Brain microvascular endothelial cell (primary cell): ENCODE data around the gene TMBIM1.

Source experiments
- DNase-seq: peaks from one replicate; pipeline ENCODE4 v3.0.0-alpha.2; 2020
- H3K27ac ChIP-seq: fragments of 250-450 bp; sonication (Bioruptor Pico); 2 replicates; pipeline ENCODE4 v1.5.1; 2020; ENCODE audit warnings: mild to moderate bottlenecking, moderate library complexity
- H3K27me3 ChIP-seq: fragments of 250-450 bp; sonication (Bioruptor Pico); replicated peaks from 2 replicates; pipeline ENCODE4 v1.5.1; 2020; ENCODE audit warnings: mild to moderate bottlenecking
- H3K36me3 ChIP-seq: fragments of 250-450 bp; sonication (Bioruptor Pico); replicated peaks from 2 replicates; pipeline ENCODE4 v1.5.1; 2020; ENCODE audit warnings: mild to moderate bottlenecking
- H3K4me3 ChIP-seq: 2 replicates; pipeline ENCODE4 v1.5.1; 2011; ENCODE audit warnings: low read depth, mild to moderate bottlenecking, control low read depth, low read length, moderate library complexity
- CTCF ChIP-seq: IDR thresholded peaks from 2 replicates; pipeline ENCODE4 v1.5.1; 2011; ENCODE audit warnings: low read depth, mild to moderate bottlenecking, moderate library complexity, low read length, control low read depth, inconsistent platforms; ENCODE audit errors: missing control alignments
- in situ Hi-C: cut with HindIII; loops from 2 replicates; pipeline ENCODE4 v1.10.0; 2017; ENCODE audit warnings: low sequenced_read_pairs, low pct_ligation_motif_present

TMBIM1 gene

GRCh38 chr2:218236829-218237228, 55.5 kb downstream of the TMBIM1 start:
- in situ Hi-C loops: no loop called here
- no peak overlapping the region for H3K27ac ChIP-seq

DNA sequence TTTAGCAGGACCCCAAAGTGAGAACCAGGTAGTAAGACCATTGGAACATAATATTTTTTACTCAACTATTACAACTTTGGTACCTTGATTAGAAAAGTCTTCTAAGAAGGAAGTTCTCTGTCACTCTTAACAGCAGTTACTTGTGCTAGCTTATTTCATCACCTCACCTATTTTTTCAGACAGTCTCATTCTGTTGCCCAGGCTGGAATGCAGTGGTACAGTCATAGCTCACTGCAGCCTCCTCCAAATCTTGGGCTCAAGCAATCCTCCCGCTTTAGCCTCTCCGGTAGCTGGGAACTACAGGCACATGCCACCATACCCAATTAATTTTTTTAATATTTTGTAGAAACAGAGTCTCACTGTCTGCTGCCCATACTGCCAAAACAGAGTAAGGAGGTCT, 57.3 kb downstream of the TMBIM1 start:
- H3K4me3 ChIP-seq: no peak overlapping the region
- peaks cover 91% of the 10 kb centered on the region for H3K36me3 ChIP-seq
- DNase-seq: no peak
- no peaks in the 10 kb centered on the region for H3K27me3 ChIP-seq
- no peak overlapping the region for H3K27ac ChIP-seq
- no peak for TF ChIP-seq CTCF
- in situ Hi-C loops: no loop called here

More at GRCh38 chr2:218236829-218237228, 55.5 kb downstream of the TMBIM1 start:
- Histone ChIP-seq H3K27me3 (no peaks in the 10 kb centered on the region), H3K36me3 (peaks cover 93% of the 10 kb centered on the region), H3K4me3 (no peak overlapping the region)
- TF ChIP-seq CTCF: no peak
- DNase-seq: no peak

DNA sequence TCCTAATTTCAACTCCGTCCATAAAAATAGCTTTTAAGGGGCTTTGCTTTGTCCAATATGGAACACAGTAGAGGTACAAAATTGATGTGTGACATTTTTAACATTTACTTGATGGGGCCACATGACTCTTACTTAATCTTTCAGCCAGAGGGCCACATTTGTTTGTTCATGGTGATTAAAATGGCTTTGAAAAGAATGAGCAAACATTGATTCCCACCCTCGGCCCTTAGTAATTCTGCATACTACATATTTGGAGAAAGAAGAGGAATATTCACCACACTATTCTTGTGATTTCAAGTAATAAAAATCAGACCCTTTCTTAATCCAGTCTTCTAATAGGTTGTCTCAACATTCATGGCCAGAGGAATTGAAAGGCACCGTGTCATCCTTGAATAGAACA, 57.8 kb downstream of the TMBIM1 start:
- Histone ChIP-seq H3K4me3 (no peak overlapping the region), H3K36me3 (peaks cover 88% of the 10 kb centered on the region), H3K27ac (no peak overlapping the region), H3K27me3 (no peaks in the 10 kb centered on the region)
- DNase-seq: no peak
- in situ Hi-C loops: no loop called here
- no peak for TF ChIP-seq CTCF

- H3K36me3 ChIP-seq: peaks cover 81% of the 10 kb centered on the region
- no peak overlapping the region for H3K27ac ChIP-seq
Observed at GRCh38 chr2:218233543-218233942, 58.8 kb downstream of the TMBIM1 start.

DNA sequence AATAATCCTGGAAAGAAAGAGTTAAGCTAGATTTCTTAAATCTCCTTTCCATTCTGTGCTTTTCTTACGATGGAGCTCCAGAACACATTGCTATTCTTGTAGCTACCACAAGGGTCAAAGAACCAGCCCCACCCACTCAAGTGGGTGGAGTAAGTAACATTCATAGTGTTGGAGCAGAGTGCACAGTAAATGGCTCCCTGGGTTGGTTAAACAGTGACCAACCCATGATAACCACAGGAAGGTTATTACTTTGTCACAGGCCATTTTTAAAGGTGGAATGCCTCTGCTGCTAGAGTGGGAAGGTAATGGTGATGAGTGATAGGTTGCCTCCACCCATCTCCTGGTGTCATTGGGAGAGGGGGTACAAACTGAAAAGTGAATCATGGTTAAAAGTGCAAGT, 61.4 kb downstream of the TMBIM1 start:
- TF ChIP-seq CTCF: peak; percentile 51
- Histone ChIP-seq H3K27ac (no peak overlapping the region), H3K4me3 (no peak overlapping the region), H3K36me3 (peaks cover 78% of the 10 kb centered on the region), H3K27me3 (no peaks in the 10 kb centered on the region)
- in situ Hi-C loops: no loop called here
- DNase-seq: peak; percentile 64

More at GRCh38 chr2:218233543-218233942, 58.8 kb downstream of the TMBIM1 start:
- no peak for TF ChIP-seq CTCF
- in situ Hi-C loops: no loop called here
- Histone ChIP-seq H3K27me3 (no peaks in the 10 kb centered on the region), H3K4me3 (no peak overlapping the region)
- no peak for DNase-seq

GRCh38 chr2:218229851-218230250, 62.5 kb downstream of the TMBIM1 start:
- peak overlapping the region; percentile 71 for H3K27ac ChIP-seq
- H3K4me3 ChIP-seq: no peak overlapping the region
- in situ Hi-C loops: no loop called here
- no peak for DNase-seq
- H3K36me3 ChIP-seq: peaks cover 75% of the 10 kb centered on the region
- TF ChIP-seq CTCF: no peak
- no peaks in the 10 kb centered on the region for H3K27me3 ChIP-seq
